Measurements from ENCODE around the gene ATG4C. TPM values are rescaled to one million over a fixed set of nuclear protein-coding genes. Genes with fewer than 3 reads are reported as not detected.

The ATG4C gene
- total RNA-seq, 1 donor from 2014 or later, result 4.2 TPM

DNA sequence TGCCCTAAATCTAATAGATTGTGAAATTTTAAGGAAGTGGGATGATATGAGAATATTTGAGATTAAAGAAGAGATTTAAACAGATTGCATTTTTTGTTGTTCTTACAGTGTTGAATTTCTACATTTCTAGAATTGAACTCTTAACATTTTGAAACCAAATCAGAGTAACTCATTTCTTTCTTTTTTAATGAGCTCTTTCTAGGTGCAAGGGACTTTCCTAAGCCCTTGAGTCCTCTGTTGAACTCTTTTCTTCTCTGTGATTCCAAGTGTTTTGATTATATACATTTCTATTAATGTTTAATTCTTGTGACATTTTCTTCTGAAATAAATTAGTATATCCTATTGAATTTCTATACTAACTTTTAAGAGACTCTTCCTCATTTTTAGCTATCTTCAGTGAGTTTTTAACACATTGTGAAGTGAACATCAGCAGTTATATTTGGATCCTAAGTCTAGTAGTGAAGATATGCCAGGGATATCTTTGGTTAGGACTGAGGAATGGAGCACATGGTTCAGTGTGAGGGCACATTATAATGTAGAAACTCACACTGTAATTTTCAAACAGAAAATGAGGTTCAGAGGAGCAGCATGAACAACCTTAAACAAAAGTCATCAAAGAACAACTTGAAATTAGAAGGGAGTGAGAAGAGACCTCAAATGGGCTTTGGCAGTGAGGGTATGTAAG is 53.1 kb downstream of the ATG4C start:
- no peaks in the 10 kb centered on the region for H3K36me3 ChIP-seq (ENCODE audit: control insufficient read depth, insufficient read depth, low read length)
- H3K27me3 ChIP-seq (ENCODE audit: control insufficient read depth, insufficient read depth, low read length), result no peaks in the 10 kb centered on the region
- FAIRE-seq (no peak), DNase-seq (ENCODE audit: low read depth) (no peak)
- no peak overlapping the region for H3K4me3 ChIP-seq (ENCODE audit: low read depth, low read length)
- TF ChIP-seq, protein P1, sequence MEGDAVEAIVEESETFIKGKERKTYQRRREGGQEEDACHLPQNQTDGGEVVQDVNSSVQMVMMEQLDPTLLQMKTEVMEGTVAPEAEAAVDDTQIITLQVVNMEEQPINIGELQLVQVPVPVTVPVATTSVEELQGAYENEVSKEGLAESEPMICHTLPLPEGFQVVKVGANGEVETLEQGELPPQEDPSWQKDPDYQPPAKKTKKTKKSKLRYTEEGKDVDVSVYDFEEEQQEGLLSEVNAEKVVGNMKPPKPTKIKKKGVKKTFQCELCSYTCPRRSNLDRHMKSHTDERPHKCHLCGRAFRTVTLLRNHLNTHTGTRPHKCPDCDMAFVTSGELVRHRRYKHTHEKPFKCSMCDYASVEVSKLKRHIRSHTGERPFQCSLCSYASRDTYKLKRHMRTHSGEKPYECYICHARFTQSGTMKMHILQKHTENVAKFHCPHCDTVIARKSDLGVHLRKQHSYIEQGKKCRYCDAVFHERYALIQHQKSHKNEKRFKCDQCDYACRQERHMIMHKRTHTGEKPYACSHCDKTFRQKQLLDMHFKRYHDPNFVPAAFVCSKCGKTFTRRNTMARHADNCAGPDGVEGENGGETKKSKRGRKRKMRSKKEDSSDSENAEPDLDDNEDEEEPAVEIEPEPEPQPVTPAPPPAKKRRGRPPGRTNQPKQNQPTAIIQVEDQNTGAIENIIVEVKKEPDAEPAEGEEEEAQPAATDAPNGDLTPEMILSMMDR (IDR thresholded peaks at IDR 0.05; ENCODE audit: insufficient read depth, low read length, severe bottlenecking), result no peak

DNA sequence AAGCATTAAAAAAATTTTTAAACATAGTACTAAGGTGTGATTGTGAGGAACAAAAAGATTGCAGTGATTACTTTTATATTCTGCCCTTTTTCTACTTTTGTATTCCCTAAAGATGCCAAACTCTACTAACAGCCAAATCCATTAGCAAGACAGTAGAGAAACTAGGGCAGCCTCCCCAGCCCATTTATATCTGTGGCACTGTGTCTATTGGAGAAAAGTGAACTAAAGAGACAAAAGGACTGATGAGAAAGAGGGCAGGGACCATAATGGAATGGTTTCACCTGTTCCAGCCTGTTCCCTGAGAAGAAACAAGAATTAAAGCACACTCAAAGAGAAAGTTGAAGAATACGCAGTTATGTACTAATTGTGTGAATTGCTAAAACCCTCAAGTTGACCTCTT is 56.6 kb downstream of the ATG4C start:
- no peak for DNase-seq (ENCODE audit: low read depth)
- Histone ChIP-seq H3K36me3 (ENCODE audit: control insufficient read depth, insufficient read depth, low read length) (no peaks in the 10 kb centered on the region), H3K27me3 (ENCODE audit: control insufficient read depth, insufficient read depth, low read length) (no peaks in the 10 kb centered on the region), H3K4me3 (ENCODE audit: low read depth, low read length) (no peak overlapping the region)
- TF ChIP-seq, protein P1 (IDR thresholded peaks at IDR 0.05; ENCODE audit: insufficient read depth, low read length, severe bottlenecking), result no peak
- FAIRE-seq, result no peak

DNA sequence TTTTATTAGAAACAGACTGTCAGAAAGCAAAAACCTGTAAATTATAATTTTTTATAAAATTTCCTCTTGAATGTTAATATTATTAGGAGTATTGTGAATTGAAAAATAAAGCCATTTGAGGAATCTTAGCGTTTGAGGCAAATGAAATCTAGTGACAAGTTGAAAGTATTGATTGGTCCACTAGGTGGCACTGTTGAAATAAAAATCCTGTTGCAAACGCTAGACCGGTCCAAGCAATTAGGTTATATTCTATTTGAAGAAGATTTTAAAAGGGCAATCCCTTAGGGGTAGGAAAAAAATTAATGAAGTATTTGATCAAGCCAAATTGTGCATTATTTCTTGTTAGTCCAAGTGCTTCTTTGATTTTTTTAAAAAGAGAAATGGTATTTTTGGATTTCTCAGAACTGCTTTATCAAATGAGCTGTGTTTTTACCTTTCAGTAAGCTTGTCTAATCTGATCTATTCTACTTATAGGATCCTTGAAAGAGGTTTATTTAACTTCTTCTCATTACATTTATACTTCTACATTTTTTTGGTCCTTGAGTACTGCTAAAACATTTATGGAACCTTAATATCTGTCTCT is 57.7 kb downstream of the ATG4C start:
- TF ChIP-seq, protein P1 (IDR thresholded peaks at IDR 0.05; ENCODE audit: insufficient read depth, low read length, severe bottlenecking), result peak; percentile 49
- H3K27me3 ChIP-seq (ENCODE audit: control insufficient read depth, insufficient read depth, low read length), result no peaks in the 10 kb centered on the region
- H3K36me3 ChIP-seq (ENCODE audit: control insufficient read depth, insufficient read depth, low read length), result no peaks in the 10 kb centered on the region
- FAIRE-seq (no peak), DNase-seq (ENCODE audit: low read depth) (peak; percentile 65)
- H3K4me3 ChIP-seq (ENCODE audit: low read depth, low read length), result no peak overlapping the region

DNA sequence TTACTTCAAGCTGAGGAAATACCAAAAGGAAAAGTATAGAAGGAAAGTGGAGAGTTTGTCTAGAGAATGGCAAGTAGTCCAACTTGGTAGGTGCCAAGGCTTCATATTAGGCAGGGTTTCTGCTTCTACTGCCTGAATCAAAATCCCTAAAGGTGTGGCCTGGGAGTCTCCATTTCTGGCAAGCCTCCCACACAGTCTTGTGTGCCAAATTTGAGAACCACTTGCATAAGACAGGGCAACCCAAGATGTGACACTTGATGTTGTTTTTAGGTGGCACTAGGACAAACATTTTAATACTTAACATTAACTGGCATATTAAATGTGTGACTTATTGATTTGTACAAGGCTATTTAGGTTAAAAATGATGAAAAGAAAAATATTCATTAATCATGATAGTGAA is 60.1 kb downstream of the ATG4C start:
- DNase-seq (ENCODE audit: low read depth) (peak; percentile 6), FAIRE-seq (no peak)
- Histone ChIP-seq H3K36me3 (ENCODE audit: control insufficient read depth, insufficient read depth, low read length) (no peaks in the 10 kb centered on the region), H3K27me3 (ENCODE audit: control insufficient read depth, insufficient read depth, low read length) (no peaks in the 10 kb centered on the region), H3K4me3 (ENCODE audit: low read depth, low read length) (no peak overlapping the region)
- TF ChIP-seq, protein P1 (IDR thresholded peaks at IDR 0.05; ENCODE audit: insufficient read depth, low read length, severe bottlenecking), result no peak

DNA sequence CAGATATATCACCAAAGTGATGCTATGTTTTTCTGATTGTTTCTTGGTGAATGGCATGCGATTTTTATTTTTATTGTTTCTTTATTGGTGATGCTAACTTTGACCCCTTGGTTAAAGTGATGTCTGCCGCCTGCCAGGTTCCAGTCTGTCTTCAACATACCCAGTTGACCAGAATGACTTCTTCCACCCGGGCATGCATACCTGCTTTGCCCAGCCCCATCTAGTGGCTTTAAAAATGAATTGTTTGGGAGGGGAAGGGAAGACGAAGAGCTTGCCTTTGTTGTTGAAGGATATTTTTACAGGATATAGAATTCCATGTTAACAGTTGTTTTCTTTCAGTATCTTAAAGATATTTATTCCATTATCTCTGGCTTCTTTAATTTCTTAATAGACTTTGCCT is 65.1 kb downstream of the ATG4C start:
- DNase-seq (ENCODE audit: low read depth) (no peak), FAIRE-seq (no peak)
- no peaks in the 10 kb centered on the region for H3K27me3 ChIP-seq (ENCODE audit: control insufficient read depth, insufficient read depth, low read length)
- TF ChIP-seq, protein P1 (IDR thresholded peaks at IDR 0.05; ENCODE audit: insufficient read depth, low read length, severe bottlenecking), result no peak
- no peaks in the 10 kb centered on the region for H3K36me3 ChIP-seq (ENCODE audit: control insufficient read depth, insufficient read depth, low read length)
- H3K4me3 ChIP-seq (ENCODE audit: low read depth, low read length), result no peak overlapping the region

Measured in bronchial epithelial cell (primary cell).